Peyer's patch (tissue), 4 donors: ENCODE data around the gene WWOX. TPM values are rescaled to one million over a fixed set of nuclear protein-coding genes. Genes with fewer than 3 reads are reported as not detected.

Source experiments
- DNase-seq, 3 donors: peaks; one replicate each; pipeline ENCODE4 v3.0.0-alpha.2; 2017 to 2019
- H3K27ac ChIP-seq, 4 donors: fragments of 200-600 bp; sonication (generic); one replicate each; pipeline ENCODE4 v1.5.1; 2016 to 2019
- H3K27me3 ChIP-seq, 2 donors: fragments of 200-600 bp; sonication (generic); one replicate each; pipeline ENCODE4 v1.5.1; 2019
- H3K36me3 ChIP-seq, 3 donors: fragments of 200-600 bp; sonication (generic); one replicate each; pipeline ENCODE4 v1.5.1; 2016 to 2019
- H3K4me1 ChIP-seq, 4 donors: fragments of 200-600 bp; sonication (generic); one replicate each; pipeline ENCODE4 v1.5.1; 2016 to 2019
- H3K4me3 ChIP-seq, 4 donors: fragments of 200-600 bp; sonication (generic); 1 replicate in 3 of 4; 2 replicates in 1 of 4; pipeline ENCODE4 v1.5.1; 2016 to 2019; ENCODE audit warnings: mild to moderate bottlenecking in 1 of 4
- H3K9me3 ChIP-seq, 4 donors: fragments of 200-600 bp; sonication (generic); one replicate each; pipeline ENCODE4 v1.5.1; 2016 to 2019; ENCODE audit warnings: mild to moderate bottlenecking in 1 of 4
- CTCF ChIP-seq, 6 experiments: fragments of 450-650 bp in 4 of 6; fragments of 200-600 bp in 2 of 6; sonication (generic) in 1 of 6; IDR thresholded peaks; one replicate each; pipeline ENCODE4 v1.5.1; 2017 to 2019; ENCODE audit warnings: antibody characterized with exemption in 6 of 6, mild to moderate bottlenecking in 3 of 6, moderate library complexity in 1 of 6
- POLR2A ChIP-seq, 2 donors: fragments of 450-650 bp; IDR thresholded peaks; one replicate each; pipeline ENCODE4 v1.5.1; 2017; ENCODE audit warnings: antibody characterized with exemption in 2 of 2, mild to moderate bottlenecking in 2 of 2, moderate library complexity in 2 of 2
- total RNA-seq, 4 donors: library from RNA; depleted of rRNA; stranded (reverse); fragments of >200 nt; gene quantifications; one replicate each; pipeline ENCODE4 v1.1.0, GENCODE V29; 2016

WWOX gene
- total RNA-seq, 4 donors from 2014 or later, result 17.3 to 197 (median 57.5) TPM

GRCh38 chr16:78493573-78493972 is 394.1 kb downstream of the WWOX start:
- Histone ChIP-seq H3K4me3 (no peak overlapping the region), H3K36me3 (no peaks in the 10 kb centered on the region), H3K4me1 (no peaks in the 10 kb centered on the region), H3K27ac (no peak overlapping the region), H3K27me3 (no peaks in the 10 kb centered on the region), H3K9me3 (no peaks in the 10 kb centered on the region)
- TF ChIP-seq CTCF (IDR thresholded peaks at IDR 0.05) (no peak), POLR2A (IDR thresholded peaks at IDR 0.05) (no peak)
- no peak for DNase-seq

- DNase-seq, result no peak
- Histone ChIP-seq H3K4me1 (no peaks in the 10 kb centered on the region), H3K4me3 (no peak overlapping the region), H3K36me3 (no peaks in the 10 kb centered on the region), H3K9me3 (no peaks in the 10 kb centered on the region), H3K27me3 (no peaks in the 10 kb centered on the region), H3K27ac (no peak overlapping the region)
- no peak for TF ChIP-seq CTCF (IDR thresholded peaks at IDR 0.05)
- TF ChIP-seq POLR2A (IDR thresholded peaks at IDR 0.05), result no peak
Measured at GRCh38 chr16:78494105-78494504, 394.7 kb downstream of the WWOX start.

- H3K4me3 ChIP-seq, result no peak overlapping the region
- TF ChIP-seq CTCF (IDR thresholded peaks at IDR 0.05), result no peak
- H3K27ac ChIP-seq, result no peak overlapping the region
- H3K9me3 ChIP-seq, result no peaks in the 10 kb centered on the region
- DNase-seq, result no peak
- no peaks in the 10 kb centered on the region for H3K36me3 ChIP-seq
- no peaks in the 10 kb centered on the region for H3K27me3 ChIP-seq
- H3K4me1 ChIP-seq, result no peaks in the 10 kb centered on the region
Measured at GRCh38 chr16:78494674-78495073, 395.2 kb downstream of the WWOX start.

GRCh38 chr16:78496189-78496588 is 396.7 kb downstream of the WWOX start:
- TF ChIP-seq POLR2A (IDR thresholded peaks at IDR 0.05) (no peak), CTCF (IDR thresholded peaks at IDR 0.05) (no peak)
- no peak for DNase-seq
- no peaks in the 10 kb centered on the region for H3K4me1 ChIP-seq
- H3K27ac ChIP-seq, result no peak overlapping the region
- H3K27me3 ChIP-seq, result no peaks in the 10 kb centered on the region
- no peak overlapping the region for H3K4me3 ChIP-seq
- H3K9me3 ChIP-seq, result no peaks in the 10 kb centered on the region
- H3K36me3 ChIP-seq, result no peaks in the 10 kb centered on the region

GRCh38 chr16:78499399-78499798 is 399.9 kb downstream of the WWOX start:
- peaks cover 0 to 4% (median 0%) of the 10 kb centered on the region in 4 donors for H3K4me1 ChIP-seq
- TF ChIP-seq POLR2A (IDR thresholded peaks at IDR 0.05) (no peak), CTCF (IDR thresholded peaks at IDR 0.05) (no peak)
- no peak overlapping the region for H3K4me3 ChIP-seq

GRCh38 chr16:78500659-78501270 is 401.3 kb downstream of the WWOX start:
- TF ChIP-seq POLR2A (IDR thresholded peaks at IDR 0.05) (no peak), CTCF (IDR thresholded peaks at IDR 0.05) (no peak)
- Histone ChIP-seq H3K9me3 (no peaks in the 10 kb centered on the region), H3K4me1 (peaks cover 0 to 4% (median 0%) of the 10 kb centered on the region in 4 donors), H3K27me3 (no peaks in the 10 kb centered on the region), H3K27ac (no peak overlapping the region), H3K36me3 (no peaks in the 10 kb centered on the region), H3K4me3 (no peak overlapping the region)
- no peak for DNase-seq

More at GRCh38 chr16:78499399-78499798, 399.9 kb downstream of the WWOX start:
- DNase-seq, result no peak
- Histone ChIP-seq H3K27me3 (no peaks in the 10 kb centered on the region), H3K36me3 (no peaks in the 10 kb centered on the region), H3K27ac (no peak overlapping the region), H3K9me3 (no peaks in the 10 kb centered on the region)
